ENCODE results near the gene MGAT2.
A peak's percentile ranks its signal among the peaks of the same experiment; 100 is the strongest.
"Not testable (repeated sequence)": the region's sequence is repeated elsewhere in the genome, so short reads cannot be mapped to it uniquely, and the experiment has no call there.

The MGAT2 gene

DNA sequence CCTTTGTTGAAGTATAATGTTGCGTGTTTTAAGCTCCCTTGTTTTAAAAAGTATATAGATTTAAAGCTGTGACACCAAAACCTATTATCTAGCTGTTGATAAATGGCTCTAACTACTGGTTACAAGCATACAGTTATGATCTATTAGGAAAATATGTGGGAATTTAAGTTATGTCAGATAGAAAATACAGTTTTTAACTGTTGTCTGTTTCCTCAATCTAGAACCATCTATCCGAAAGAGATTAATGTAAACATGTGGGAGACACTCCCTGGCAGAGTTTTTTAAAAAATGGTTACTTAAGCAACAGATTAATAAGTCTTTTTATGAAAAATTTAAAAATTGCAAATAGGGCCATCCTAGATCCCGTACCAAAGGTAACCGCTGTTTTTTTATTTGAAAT, 8.3 kb upstream of the MGAT2 start:
- DNase-seq (ENCODE audit: extremely low read depth in 1 of 2, low read depth in 1 of 2) = no peak

GRCh38 chr14:49612671-49613070, 7.9 kb upstream of the MGAT2 start:
- no peak for DNase-seq (ENCODE audit: extremely low read depth in 1 of 2, low read depth in 1 of 2)

DNA sequence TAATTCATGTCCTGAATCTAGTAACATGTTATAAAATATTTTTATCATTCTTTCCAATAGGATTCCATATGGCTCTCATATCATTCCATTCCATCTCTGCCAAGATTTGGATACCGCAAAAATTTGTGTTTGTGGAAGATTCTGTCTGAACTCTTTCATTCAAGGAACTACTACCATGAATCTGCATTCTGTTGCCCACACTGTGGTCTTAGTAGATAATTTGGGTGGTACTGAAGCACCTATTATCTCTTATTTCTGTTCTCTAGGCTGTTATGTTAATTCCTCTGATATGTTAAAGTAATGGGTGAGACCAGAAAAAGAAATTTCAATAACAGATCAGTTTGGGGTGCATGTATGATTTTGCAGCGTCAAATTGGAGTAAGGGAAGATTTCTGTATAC, 6.4 kb upstream of the MGAT2 start:
- DNase-seq (ENCODE audit: extremely low read depth in 1 of 2, low read depth in 1 of 2) = no peak

- no peak for DNase-seq (ENCODE audit: extremely low read depth in 1 of 2, low read depth in 1 of 2)
These were observed 4.8 kb upstream of the MGAT2 start for GRCh38 chr14:49615776-49616175.

GRCh38 chr14:49617852-49618519, 2.6 kb upstream of the MGAT2 start:
- DNase-seq (ENCODE audit: extremely low read depth in 1 of 2, low read depth in 1 of 2) = no peak

GRCh38 chr14:49619273-49619672, 1.3 kb upstream of the MGAT2 start:
- not testable (repeated sequence) for DNase-seq (ENCODE audit: extremely low read depth in 1 of 2, low read depth in 1 of 2)

GRCh38 chr14:49619730-49620129, 869 bp upstream of the MGAT2 start:
- DNase-seq (ENCODE audit: extremely low read depth in 1 of 2, low read depth in 1 of 2) = no peak

- peak in 1 of 2 donors; percentile 32 for DNase-seq (ENCODE audit: extremely low read depth in 1 of 2, low read depth in 1 of 2)
These were observed 699 bp downstream of the MGAT2 start for GRCh38 chr14:49621114-49621881.

- DNase-seq (ENCODE audit: extremely low read depth in 1 of 2, low read depth in 1 of 2) = no peak
These were observed 1.5 kb downstream of the MGAT2 start for GRCh38 chr14:49622022-49622607.

DNA sequence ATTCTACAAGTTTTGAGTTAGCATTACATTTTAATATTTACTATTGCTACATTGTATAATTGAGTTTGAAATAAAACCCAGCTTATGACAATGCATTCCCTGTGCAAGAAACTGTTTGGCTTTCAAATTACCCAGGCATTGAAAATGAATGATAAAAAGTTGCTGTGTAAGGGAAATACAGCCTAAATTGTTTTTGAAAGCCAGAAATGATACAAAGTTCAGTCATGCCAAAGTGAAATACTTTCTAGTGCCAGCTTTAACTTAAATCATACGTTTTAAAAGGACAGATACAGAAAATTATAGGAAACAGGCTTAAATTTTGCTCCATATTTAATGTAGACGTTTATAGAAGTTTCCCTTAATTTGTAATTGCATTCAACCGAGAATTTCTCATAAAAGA, 2.8 kb downstream of the MGAT2 start:
- DNase-seq (ENCODE audit: extremely low read depth in 1 of 2, low read depth in 1 of 2) = no peak

GRCh38 chr14:49623941-49624839, 3.6 kb downstream of the MGAT2 start:
- DNase-seq (ENCODE audit: extremely low read depth in 1 of 2, low read depth in 1 of 2) = no peak

DNA sequence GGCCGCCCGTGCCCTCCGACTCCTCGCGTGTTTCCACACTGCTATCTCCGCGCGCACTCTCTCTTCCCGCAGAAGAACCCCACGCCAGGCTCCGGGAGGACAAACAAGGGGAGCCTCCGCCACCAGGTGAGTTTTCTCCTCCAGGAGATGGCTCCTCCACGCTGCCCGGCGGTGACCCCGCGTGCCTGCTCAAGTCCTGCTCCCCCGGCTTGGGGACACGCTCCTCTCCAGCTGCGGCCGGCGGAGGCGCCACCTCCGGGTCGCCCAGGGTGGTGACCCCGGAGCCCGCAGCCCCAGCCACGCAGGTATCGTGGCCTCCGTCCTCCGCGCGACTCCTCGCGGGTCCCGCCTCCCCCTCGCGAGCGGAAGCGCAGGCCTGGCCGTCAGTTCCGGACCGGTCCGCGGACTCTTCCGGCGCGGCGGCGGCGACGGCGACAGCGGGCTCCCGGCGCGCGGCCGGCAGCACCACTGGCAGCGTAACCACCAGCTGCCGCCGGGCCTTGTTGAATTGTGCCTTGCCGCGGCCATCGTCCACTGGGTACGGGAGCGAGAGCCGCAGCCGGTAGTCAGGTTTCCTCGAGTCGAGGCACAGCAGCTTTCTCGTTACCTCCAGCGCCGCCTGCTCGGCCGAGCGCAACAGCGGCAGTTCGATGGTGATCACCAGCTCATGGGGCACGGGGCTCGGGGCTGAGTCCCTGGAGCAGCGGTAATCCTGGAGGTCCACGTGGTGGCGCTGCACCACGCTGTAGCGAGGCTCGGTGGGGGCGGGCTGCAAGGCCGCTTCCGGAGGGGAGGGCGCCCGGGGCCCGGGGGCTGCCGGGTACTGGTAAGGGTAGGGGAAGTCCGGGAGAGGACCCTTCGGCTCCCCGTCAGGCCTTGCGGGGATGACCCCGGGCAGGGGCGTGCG, 13.3 kb downstream of the MGAT2 start:
- DNase-seq (ENCODE audit: extremely low read depth in 1 of 2, low read depth in 1 of 2) = peak; percentile 80 to 88

DNA sequence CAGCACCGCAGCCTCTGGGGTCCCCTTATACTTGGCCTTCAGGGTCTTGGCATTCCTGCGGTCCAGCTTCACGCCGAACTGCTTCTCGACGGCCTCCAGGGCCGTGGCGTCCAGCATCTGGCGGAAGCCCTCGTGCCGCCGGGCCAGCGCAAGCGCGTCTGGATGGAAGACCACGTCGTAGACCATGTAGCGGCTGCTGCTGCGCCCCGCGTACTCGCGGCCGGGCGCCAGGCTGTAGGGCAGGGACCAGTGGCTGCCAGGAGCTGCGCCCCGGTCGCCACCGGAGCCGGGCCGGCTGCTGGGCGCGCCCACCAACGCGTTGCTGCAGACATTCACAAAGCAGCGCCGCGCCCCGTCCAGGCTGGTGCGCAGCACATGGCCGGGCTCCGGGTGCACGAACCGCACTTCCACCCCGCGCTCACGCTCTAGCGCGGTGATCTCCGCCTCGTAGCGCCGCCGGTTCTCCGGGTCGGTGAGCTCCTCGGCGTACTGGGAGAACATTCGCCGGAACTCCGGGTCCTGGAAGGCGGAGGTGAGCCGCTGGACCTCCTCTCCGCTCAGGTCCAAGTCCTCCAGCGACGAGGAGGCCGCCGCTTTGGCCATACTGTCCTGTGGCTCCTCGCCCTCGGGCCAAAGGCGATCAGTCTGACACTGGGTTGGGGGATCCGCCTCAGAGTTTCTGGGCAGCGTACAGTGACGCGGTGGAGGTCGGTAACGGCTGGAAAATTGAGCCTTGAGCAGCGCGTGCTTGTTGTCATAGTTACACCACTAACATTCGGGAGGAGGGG, 14.1 kb downstream of the MGAT2 start, which contains the start of gene DNAAF2:
TSS of gene DNAAF2 (minus strand) at position 698 of the 788 bp plus-strand sequence. CDS start at position 603, 95 bp downstream.
- peak; percentile 39 to 51 for DNase-seq (ENCODE audit: extremely low read depth in 1 of 2, low read depth in 1 of 2)

DNA sequence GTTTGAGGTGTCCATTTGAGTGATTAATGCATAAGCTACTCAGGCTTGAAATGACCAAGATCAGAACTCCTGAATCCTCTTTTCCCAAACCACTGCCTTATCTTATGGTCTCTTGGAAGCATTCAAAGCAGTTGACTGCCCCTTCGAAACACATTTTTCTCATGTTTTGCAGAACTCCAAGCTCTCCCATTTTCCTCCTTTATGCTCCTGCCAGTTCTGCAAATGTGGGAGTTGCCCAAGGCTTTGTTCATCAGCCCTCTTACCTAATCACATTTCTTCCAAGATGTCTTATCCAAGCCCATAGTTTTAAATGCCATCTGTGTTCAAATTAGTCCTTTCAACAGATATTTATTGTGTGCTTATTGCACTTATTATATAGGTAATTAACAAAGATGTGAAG, 16.3 kb downstream of the MGAT2 start:
- DNase-seq (ENCODE audit: extremely low read depth in 1 of 2, low read depth in 1 of 2) = no peak

DNA sequence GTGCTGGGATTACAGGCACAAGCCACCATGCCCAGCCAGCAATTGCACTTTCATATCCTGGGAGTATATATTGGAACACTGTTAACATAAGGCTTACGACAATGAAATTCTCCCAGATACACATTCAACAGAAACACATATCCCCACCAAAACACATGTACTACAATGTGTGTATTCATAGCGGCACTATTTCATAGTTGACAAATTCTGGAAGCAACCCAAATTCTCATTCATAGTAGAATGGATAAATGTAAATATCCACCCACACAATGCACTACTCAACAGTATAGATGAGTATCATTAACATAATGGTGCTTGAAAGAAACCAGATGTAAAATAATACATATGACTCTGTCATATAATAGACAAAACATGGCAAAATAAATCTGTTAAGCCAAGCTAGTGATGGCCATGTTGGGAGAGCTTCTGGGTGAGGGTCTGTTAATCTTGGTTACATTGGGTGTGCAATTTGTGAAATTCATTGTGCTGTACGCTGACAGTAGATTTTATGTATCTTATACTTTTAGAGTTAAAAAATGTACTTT, 17.0 kb downstream of the MGAT2 start:
- no peak for DNase-seq (ENCODE audit: extremely low read depth in 1 of 2, low read depth in 1 of 2)

GRCh38 chr14:49640540-49641417, 20.2 kb downstream of the MGAT2 start:
- DNase-seq (ENCODE audit: extremely low read depth in 1 of 2, low read depth in 1 of 2) = no peak

DNA sequence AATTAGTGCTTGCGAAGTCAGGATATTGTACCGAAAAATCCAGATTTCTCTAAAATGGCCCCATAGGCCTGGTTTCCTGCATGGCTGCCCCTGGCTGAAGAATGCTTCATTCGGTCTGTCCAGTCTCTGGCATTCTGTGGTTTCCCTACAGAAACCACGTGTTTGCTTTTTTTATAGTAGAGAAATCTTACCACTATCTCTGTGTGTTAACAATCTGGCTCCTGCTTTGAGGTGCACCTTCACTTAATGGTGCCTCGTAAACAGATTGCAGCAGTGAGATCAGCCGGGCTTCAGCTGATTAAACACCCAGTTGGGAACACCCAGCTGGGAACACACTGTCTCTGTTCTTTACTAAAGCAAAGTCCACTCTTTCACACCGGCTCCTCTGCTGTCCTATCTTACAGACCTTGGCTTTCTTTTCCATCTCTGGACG, 21.1 kb downstream of the MGAT2 start:
- DNase-seq (ENCODE audit: extremely low read depth in 1 of 2, low read depth in 1 of 2) = no peak

- no peak for DNase-seq (ENCODE audit: extremely low read depth in 1 of 2, low read depth in 1 of 2)
These were observed 21.6 kb downstream of the MGAT2 start for GRCh38 chr14:49642163-49642562.
